HG02759 (cell line): Measurements from ENCODE around the gene ZNF469.

Experiments
- ATAC-seq: cut with Tn5 transposase; IDR thresholded peaks from one replicate; pipeline ENCODE4 v1.9.1; 2021; ENCODE audit warnings: mild to moderate bottlenecking, moderate library complexity; ENCODE audit not compliant: unreplicated experiment

Gene ZNF469

GRCh38 chr16:88345721-88346560, 36.8 kb upstream of the ZNF469 start:
- no peak for ATAC-seq

DNA sequence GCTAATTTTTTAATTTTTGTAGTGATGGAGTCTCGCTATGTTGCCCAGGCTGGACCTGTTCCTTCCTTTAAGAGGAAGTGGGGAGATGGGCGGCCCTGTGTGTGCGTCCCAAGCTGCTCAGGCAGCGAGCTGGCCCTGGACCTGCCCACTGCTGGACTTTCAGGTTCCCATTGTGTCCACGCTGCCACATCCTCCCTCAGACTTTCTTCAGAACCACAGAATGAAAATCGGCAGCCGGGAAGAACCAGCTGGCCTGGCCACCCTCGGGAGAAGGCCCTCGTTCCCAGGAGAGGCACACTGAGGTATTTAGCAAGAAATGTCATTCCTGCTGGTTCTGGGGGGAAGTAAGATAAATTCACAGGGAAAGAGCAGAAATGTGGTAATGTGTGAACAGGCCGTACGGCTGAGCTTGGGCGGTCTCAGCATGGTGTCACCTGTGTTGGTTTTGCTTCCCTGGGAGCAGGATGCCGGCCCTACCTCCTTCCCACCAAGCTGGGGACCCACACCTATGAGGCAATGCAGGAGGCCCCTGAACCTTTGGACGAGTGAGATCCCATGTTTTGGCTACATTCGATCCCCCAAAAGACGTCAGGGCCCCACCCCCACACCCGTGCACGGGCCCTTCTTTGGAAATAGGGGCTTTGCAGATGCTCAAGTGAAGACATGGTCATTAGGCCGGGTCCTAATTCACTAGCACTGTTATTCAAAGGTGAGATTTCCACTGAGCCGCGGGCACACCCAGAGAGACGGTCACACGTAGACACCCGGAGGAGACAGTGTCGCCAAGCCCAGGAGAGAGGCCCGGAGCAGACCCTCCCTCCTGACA, 35.9 kb upstream of the ZNF469 start:
- no peak for ATAC-seq

- no peak for ATAC-seq
Observed at GRCh38 chr16:88347656-88348376, 34.9 kb upstream of the ZNF469 start.

- no peak for ATAC-seq
Observed at GRCh38 chr16:88348377-88349152, 34.2 kb upstream of the ZNF469 start.

- ATAC-seq: no peak
Observed at GRCh38 chr16:88349153-88349902, 33.4 kb upstream of the ZNF469 start.

- ATAC-seq: no peak
Observed at GRCh38 chr16:88349903-88350900, 32.6 kb upstream of the ZNF469 start.

DNA sequence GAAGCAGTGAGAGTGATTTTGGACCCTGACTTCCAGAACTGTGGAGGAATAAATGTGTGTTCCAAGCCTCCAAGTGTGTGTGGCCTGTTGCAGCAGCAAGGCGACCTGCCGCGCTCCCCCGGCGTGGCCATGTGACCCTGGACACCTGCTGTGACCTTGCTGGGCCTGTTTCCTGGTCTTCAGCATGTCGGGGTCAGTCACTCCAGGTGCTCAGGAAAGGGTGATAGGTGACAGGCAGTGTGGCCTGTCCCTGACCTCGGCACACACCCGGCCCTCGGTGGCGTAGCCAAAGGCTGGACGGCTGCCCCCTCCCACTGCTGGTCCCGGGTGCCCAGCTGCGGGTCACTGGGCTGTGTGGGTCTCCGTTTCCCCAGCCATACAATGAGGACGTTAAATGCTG, 31.8 kb upstream of the ZNF469 start:
- no peak for ATAC-seq

- no peak for ATAC-seq
Observed at GRCh38 chr16:88351491-88352101, 31.2 kb upstream of the ZNF469 start.

- ATAC-seq: no peak
Observed at GRCh38 chr16:88352261-88353200, 30.2 kb upstream of the ZNF469 start.

- ATAC-seq: no peak
Observed at GRCh38 chr16:88353232-88353631, 29.5 kb upstream of the ZNF469 start.

- no peak for ATAC-seq
Observed at GRCh38 chr16:88353691-88354090, 29.1 kb upstream of the ZNF469 start.

DNA sequence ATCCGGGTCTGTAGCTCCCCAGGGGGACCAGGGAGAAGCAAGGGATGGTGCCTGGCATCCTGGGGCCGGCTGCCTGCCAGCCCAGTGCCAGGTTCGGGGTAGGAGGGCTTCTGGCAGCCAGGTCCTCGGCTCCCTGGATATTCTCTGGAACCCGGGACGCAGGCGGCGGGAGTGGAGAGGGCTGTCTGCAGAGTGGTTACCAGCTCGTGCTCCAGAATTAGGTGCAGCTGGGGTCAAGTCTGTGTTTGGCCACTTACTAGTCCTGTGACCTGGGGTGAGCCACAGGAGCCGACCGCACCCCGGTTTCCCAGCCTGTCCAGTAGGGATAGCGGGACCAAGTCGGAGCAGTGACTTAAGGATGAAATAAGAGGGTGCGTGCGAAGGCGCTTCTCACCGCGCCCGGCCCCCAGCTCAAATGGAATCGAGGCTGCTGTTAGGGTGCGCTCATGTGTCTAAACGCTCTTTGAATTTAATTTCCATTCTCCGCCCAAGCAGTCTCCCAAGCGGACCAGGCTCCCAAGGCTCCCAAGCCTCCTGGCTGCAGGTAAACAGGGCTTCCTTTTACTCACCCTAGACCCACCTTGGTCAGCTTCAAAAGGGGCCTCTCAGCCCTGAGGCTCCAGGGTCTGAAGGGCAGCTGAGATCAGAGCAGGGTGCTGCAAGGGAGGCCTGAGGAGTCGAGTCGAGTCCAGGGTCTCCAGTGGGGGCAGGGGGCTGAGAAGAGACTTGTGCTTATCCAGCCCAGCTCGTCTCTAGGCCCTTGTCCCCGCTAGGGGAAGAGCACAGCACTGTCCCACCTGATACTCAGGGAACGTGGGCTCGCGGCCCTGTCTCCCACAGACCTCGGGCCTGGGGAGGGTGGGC, 28.3 kb upstream of the ZNF469 start:
- ATAC-seq: no peak

DNA sequence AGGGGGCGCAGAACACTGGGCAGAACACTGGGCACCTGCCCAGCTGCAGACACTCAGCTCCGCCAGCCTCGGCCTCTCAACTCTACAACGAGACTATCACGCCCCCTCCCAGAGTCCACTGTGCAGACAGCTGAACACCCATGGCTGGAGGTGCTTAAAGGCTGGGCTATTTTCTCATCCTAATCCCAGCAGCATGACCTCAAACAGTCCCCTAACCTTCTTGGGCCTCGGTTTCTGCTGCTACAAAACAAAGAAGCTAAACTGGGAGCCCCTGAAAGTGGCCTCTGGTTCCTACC, 27.7 kb upstream of the ZNF469 start:
- no peak for ATAC-seq

- no peak for ATAC-seq
Observed at GRCh38 chr16:88355389-88356123, 27.2 kb upstream of the ZNF469 start.

- ATAC-seq: no peak
Observed at GRCh38 chr16:88356124-88356726, 26.5 kb upstream of the ZNF469 start.
